SK-N-SH treated with all-trans-retinoic acid at 6 μM for 48 hours (cell line): ENCODE measurements around the gene PLCB4.

Experiments
- ATAC-seq: fragments of 200-7000 bp; cut with Tn5 transposase; 3 replicates; pipeline ENCODE4 v1.9.1; 2020; ENCODE audit warnings: mild to moderate bottlenecking, moderate library complexity
- ARNTL ChIP-seq: fragments of 450-650 bp; formaldehyde crosslinking; IDR thresholded peaks from 2 replicates; pipeline ENCODE4 v1.5.0; 2020; ENCODE audit warnings: low read depth, mild to moderate bottlenecking, moderate library complexity, borderline replicate concordance
- BACH2 ChIP-seq: fragments of 250-450 bp; sonication (Bioruptor Pico); IDR thresholded peaks from 2 replicates; pipeline ENCODE4 v1.9.0; 2021; ENCODE audit warnings: mild to moderate bottlenecking, borderline replicate concordance
- CREB5 ChIP-seq: fragments of 250-450 bp; sonication (Bioruptor Pico); IDR thresholded peaks from 2 replicates; pipeline ENCODE4 v1.5.1; 2020; ENCODE audit warnings: low read depth, mild to moderate bottlenecking, moderate library complexity
- CSDC2 ChIP-seq: fragments of 250-450 bp; sonication (Bioruptor Pico); IDR thresholded peaks from 2 replicates; pipeline ENCODE4 v1.5.0; 2020; ENCODE audit warnings: mild to moderate bottlenecking, moderate library complexity
- CSRNP3 ChIP-seq: fragments of 250-450 bp; sonication (Bioruptor Pico); IDR thresholded peaks from 2 replicates; pipeline ENCODE4 v1.5.1; 2021; ENCODE audit warnings: mild to moderate bottlenecking, moderate library complexity
- ESRRG ChIP-seq: fragments of 250-450 bp; sonication (Bioruptor Pico); IDR thresholded peaks from 2 replicates; pipeline ENCODE4 v1.6.1; 2021; ENCODE audit warnings: mild to moderate bottlenecking
- GLIS3 ChIP-seq: fragments of 250-450 bp; sonication (Bioruptor Pico); IDR thresholded peaks from 2 replicates; pipeline ENCODE4 v1.5.0; 2020; ENCODE audit warnings: mild to moderate bottlenecking, moderate library complexity
- ISL1 ChIP-seq: fragments of 250-450 bp; sonication (Bioruptor Pico); IDR thresholded peaks from 2 replicates; pipeline ENCODE4 v2.1.2; 2022; ENCODE audit warnings: mild to moderate bottlenecking, moderate library complexity
- OSR1 ChIP-seq: fragments of 250-450 bp; sonication (Bioruptor Pico); IDR thresholded peaks from 2 replicates; pipeline ENCODE4 v1.8.0; 2022; ENCODE audit warnings: moderate library complexity, mild to moderate bottlenecking, inconsistent platforms
- PATZ1 ChIP-seq: fragments of 250-450 bp; sonication (Bioruptor Pico); IDR thresholded peaks from 2 replicates; pipeline ENCODE4 v1.8.0; 2020; ENCODE audit warnings: mild to moderate bottlenecking, moderate library complexity, borderline replicate concordance
- POU6F1 ChIP-seq: fragments of 250-450 bp; sonication (Bioruptor Pico); IDR thresholded peaks from 2 replicates; pipeline ENCODE4 v1.8.0; 2021; ENCODE audit warnings: low read depth, mild to moderate bottlenecking, moderate library complexity, borderline replicate concordance
- RARB ChIP-seq: fragments of 250-450 bp; sonication (Bioruptor Pico); IDR thresholded peaks from 2 replicates; pipeline ENCODE4 v1.8.0; 2021; ENCODE audit warnings: mild to moderate bottlenecking, moderate library complexity
- SNAI2 ChIP-seq: fragments of 250-450 bp; sonication (Bioruptor Pico); IDR thresholded peaks from 2 replicates; pipeline ENCODE4 v1.5.0; 2020; ENCODE audit warnings: mild to moderate bottlenecking, moderate library complexity
- TCF4 ChIP-seq: fragments of 250-450 bp; sonication (Bioruptor Pico); IDR thresholded peaks from 2 replicates; pipeline ENCODE4 v1.8.0; 2021; ENCODE audit warnings: mild to moderate bottlenecking, moderate library complexity, borderline replicate concordance
- TSHZ2 ChIP-seq: fragments of 250-450 bp; sonication (Bioruptor Pico); IDR thresholded peaks from 2 replicates; pipeline ENCODE4 v1.5.0; 2020; ENCODE audit warnings: mild to moderate bottlenecking, moderate library complexity
- ZC3H10 ChIP-seq: fragments of 250-450 bp; sonication (Bioruptor Pico); IDR thresholded peaks from 2 replicates; pipeline ENCODE4 v1.5.1; 2021; ENCODE audit warnings: mild to moderate bottlenecking, moderate library complexity
- ZFP3 ChIP-seq: fragments of 250-450 bp; sonication (Bioruptor Pico); IDR thresholded peaks from 2 replicates; pipeline ENCODE4 v1.5.0; 2020; ENCODE audit warnings: mild to moderate bottlenecking, moderate library complexity
- ZFP30 ChIP-seq: fragments of 450-650 bp; formaldehyde crosslinking; IDR thresholded peaks from 2 replicates; pipeline ENCODE4 v1.5.0; 2022; ENCODE audit warnings: mild to moderate bottlenecking, moderate library complexity
- ZNF70 ChIP-seq: fragments of 450-650 bp; formaldehyde crosslinking; IDR thresholded peaks from 2 replicates; pipeline ENCODE4 v1.5.0; 2020; ENCODE audit warnings: mild to moderate bottlenecking, moderate library complexity
- ZNF8 ChIP-seq: fragments of 450-650 bp; formaldehyde crosslinking; IDR thresholded peaks from 2 replicates; pipeline ENCODE4 v1.5.0; 2020; ENCODE audit warnings: mild to moderate bottlenecking, moderate library complexity

The PLCB4 gene

GRCh38 chr20:9474835-9475415, 406.0 kb downstream of the PLCB4 start:
- peak; percentile 89 for ATAC-seq
- TF ChIP-seq BACH2 (CRISPR knock-in tag) (no peak), ZNF70 (CRISPR knock-in tag) (no peak), OSR1 (no peak), POU6F1 (CRISPR knock-in tag) (no peak), RARB (CRISPR knock-in tag) (no peak), ZFP3 (CRISPR knock-in tag) (no peak), PATZ1 (no peak), CREB5 (CRISPR knock-in tag) (no peak), ESRRG (CRISPR knock-in tag) (no peak), TCF4 (CRISPR knock-in tag) (no peak), TSHZ2 (CRISPR knock-in tag) (no peak), ARNTL (CRISPR knock-in tag) (no peak), ZNF8 (no peak), GLIS3 (CRISPR knock-in tag) (no peak), ISL1 (CRISPR knock-in tag) (no peak), ZC3H10 (no peak)

- no peak for TF ChIP-seq CSDC2 (CRISPR knock-in tag)
- no peak for TF ChIP-seq BACH2 (CRISPR knock-in tag)
- TF ChIP-seq CSRNP3 = no peak
- TF ChIP-seq ARNTL (CRISPR knock-in tag) = no peak
- no peak for TF ChIP-seq ZFP30 (CRISPR knock-in tag)
- no peak for TF ChIP-seq SNAI2 (CRISPR knock-in tag)
- TF ChIP-seq GLIS3 (CRISPR knock-in tag) = no peak
- TF ChIP-seq ZNF8 = no peak
- TF ChIP-seq ZFP3 (CRISPR knock-in tag) = no peak
- TF ChIP-seq POU6F1 (CRISPR knock-in tag) = no peak
- no peak for TF ChIP-seq PATZ1
- peak; percentile 21; the same call in 2 of the 3 replicates for ATAC-seq
Measured at GRCh38 chr20:9475456-9475855, 406.6 kb downstream of the PLCB4 start.
